Endothelial cell of umbilical vein (primary cell): ENCODE results near the gene ALAD.

Experiments
- CTCF ChIP-seq, 2 donors: IDR thresholded peaks; 1 replicate in 1 of 2; 2 replicates in 1 of 2; pipeline ENCODE4 v1.5.1; 2011; ENCODE audit warnings: low read length in 2 of 2, mild to moderate bottlenecking in 2 of 2, moderate library complexity in 2 of 2, control low read depth in 1 of 2, inconsistent platforms in 1 of 2, low read depth in 1 of 2; ENCODE audit not compliant: insufficient read depth in 1 of 2; ENCODE audit errors: extremely low read depth in 1 of 2
- JUN ChIP-seq: IDR thresholded peaks from 2 replicates; pipeline ENCODE4 v1.6.1; 2011; ENCODE audit warnings: borderline replicate concordance, low read depth; ENCODE audit not compliant: insufficient read length, insufficient read depth
- MAX ChIP-seq: IDR thresholded peaks from 2 replicates; pipeline ENCODE4 v1.6.1; 2011; ENCODE audit not compliant: insufficient read depth, insufficient read length
- POLR2A ChIP-seq: IDR thresholded peaks from 2 replicates; pipeline ENCODE4 v1.6.1; 2012; ENCODE audit warnings: low read depth, mild to moderate bottlenecking, control low read depth, low read length

GRCh38 chr9:113337714-113338113, 63.4 kb downstream of the ALAD start:
- TF ChIP-seq CTCF (IDR thresholded peaks at IDR 0.05; ENCODE audit: extremely low read depth in 1 of 2, insufficient read depth in 1 of 2, low read depth in 1 of 2, low read length in 2 of 2): no peak
- no peak for TF ChIP-seq MAX
- TF ChIP-seq POLR2A: no peak
- no peak for TF ChIP-seq JUN
